A172 (cell line): ENCODE data around the gene CARMIL1. TPM values are rescaled to one million over a fixed set of nuclear protein-coding genes. Genes with fewer than 3 reads are reported as not detected.

Source experiments
- DNase-seq: peaks from one replicate; pipeline ENCODE4 v3.0.0-alpha.2; 2015; ENCODE audit warnings: low spot score
- total RNA-seq: library from RNA; depleted of rRNA; stranded (reverse); fragments of >200 nt; shearing (Covaris generic); gene quantifications from 2 replicates; pipeline ENCODE4 v1.2.3, GENCODE V29; 2014

Gene CARMIL1
- total RNA-seq, 1 experiment from 2014 or later: 12.4 TPM

- DNase-seq: no peak
Measured at GRCh38 chr6:25334793-25335192, 55.6 kb downstream of the CARMIL1 start.

GRCh38 chr6:25336996-25337395 is 57.8 kb downstream of the CARMIL1 start:
- no peak for DNase-seq

- no peak for DNase-seq
Measured at GRCh38 chr6:25337431-25337830, 58.3 kb downstream of the CARMIL1 start.

- no peak for DNase-seq
Measured at GRCh38 chr6:25340431-25341202, 61.4 kb downstream of the CARMIL1 start.

- DNase-seq: no peak
Measured at GRCh38 chr6:25341203-25341552, 62.0 kb downstream of the CARMIL1 start.

- no peak for DNase-seq
Measured at GRCh38 chr6:25341923-25342619, 62.9 kb downstream of the CARMIL1 start.

- DNase-seq: no peak
Measured at GRCh38 chr6:25342802-25343201, 63.6 kb downstream of the CARMIL1 start.

- no peak for DNase-seq
Measured at GRCh38 chr6:25343984-25344383, 64.8 kb downstream of the CARMIL1 start.

- no peak for DNase-seq
Measured at GRCh38 chr6:25344827-25345226, 65.7 kb downstream of the CARMIL1 start.

GRCh38 chr6:25346064-25346463 is 66.9 kb downstream of the CARMIL1 start:
- DNase-seq: no peak

GRCh38 chr6:25350573-25350972 is 71.4 kb downstream of the CARMIL1 start:
- no peak for DNase-seq

- no peak for DNase-seq
Measured at GRCh38 chr6:25351485-25351884, 72.3 kb downstream of the CARMIL1 start.

GRCh38 chr6:25352285-25352684 is 73.1 kb downstream of the CARMIL1 start:
- DNase-seq: no peak

- DNase-seq: no peak
Measured at GRCh38 chr6:25354078-25354932, 75.1 kb downstream of the CARMIL1 start.

- DNase-seq: peak; percentile 26
Measured at GRCh38 chr6:25359191-25359861, 80.2 kb downstream of the CARMIL1 start.

GRCh38 chr6:25359891-25360290 is 80.7 kb downstream of the CARMIL1 start:
- peak; percentile 15 for DNase-seq

- DNase-seq: peak; percentile 14
Measured at GRCh38 chr6:25360621-25361020, 81.4 kb downstream of the CARMIL1 start.

- DNase-seq: no peak
Measured at GRCh38 chr6:25363427-25363826, 84.3 kb downstream of the CARMIL1 start.

- DNase-seq: no peak
Measured at GRCh38 chr6:25365154-25365553, 86.0 kb downstream of the CARMIL1 start.

- DNase-seq: no peak
Measured at GRCh38 chr6:25366903-25367545, 87.8 kb downstream of the CARMIL1 start.

- DNase-seq: no peak
Measured at GRCh38 chr6:25369036-25369432, 89.9 kb downstream of the CARMIL1 start.
